ENCODE data around the gene APOBEC3F.

Gene APOBEC3F

GRCh38 chr22:39091126-39092081 is 50.7 kb downstream of the APOBEC3F start:
- DNase-seq (ENCODE audit: low read depth in 2 of 2, low spot score in 1 of 2): no peak

- no peak for DNase-seq (ENCODE audit: low read depth in 2 of 2, low spot score in 1 of 2)
Observed at GRCh38 chr22:39092111-39092862, 51.6 kb downstream of the APOBEC3F start.

- DNase-seq (ENCODE audit: low read depth in 2 of 2, low spot score in 1 of 2): no peak
Observed at GRCh38 chr22:39094717-39095389, 54.2 kb downstream of the APOBEC3F start.

GRCh38 chr22:39095971-39096370 is 55.3 kb downstream of the APOBEC3F start:
- DNase-seq (ENCODE audit: low read depth in 2 of 2, low spot score in 1 of 2): no peak

- DNase-seq (ENCODE audit: low read depth in 2 of 2, low spot score in 1 of 2): no peak
Observed at GRCh38 chr22:39097098-39098020, 56.7 kb downstream of the APOBEC3F start, which contains the start of gene APOBEC3H. TSS of gene APOBEC3H (plus strand) at chr22:39097244. CDS start at chr22:39100279, 3,035 bp downstream.

GRCh38 chr22:39098026-39098425 is 57.4 kb downstream of the APOBEC3F start:
- DNase-seq (ENCODE audit: low read depth in 2 of 2, low spot score in 1 of 2): no peak

GRCh38 chr22:39098576-39098975 is 57.9 kb downstream of the APOBEC3F start:
- no peak for DNase-seq (ENCODE audit: low read depth in 2 of 2, low spot score in 1 of 2)

- DNase-seq (ENCODE audit: low read depth in 2 of 2, low spot score in 1 of 2): no peak
Observed at GRCh38 chr22:39101226-39101625, 60.6 kb downstream of the APOBEC3F start.

GRCh38 chr22:39103431-39103830 is 62.8 kb downstream of the APOBEC3F start:
- DNase-seq (ENCODE audit: low read depth in 2 of 2, low spot score in 1 of 2): no peak
